Endothelial cell (in vitro differentiated cells): Measurements from ENCODE around the gene GNG8. TPM values are rescaled to one million over a fixed set of nuclear protein-coding genes. Genes with fewer than 3 reads are reported as not detected.

Source experiments
- DNase-seq: peaks from one replicate; pipeline ENCODE4 v3.0.0; 2021; ENCODE audit warnings: low spot score
- H3K27ac Mint-ChIP-seq: one replicate; pipeline ENCODE4 v1.8.0; 2021; ENCODE audit warnings: mixed read lengths, inconsistent platforms; ENCODE audit not compliant: unreplicated experiment
- H3K27me3 Mint-ChIP-seq: one replicate; pipeline ENCODE4 v1.8.0; 2021; ENCODE audit warnings: mild to moderate bottlenecking, moderate library complexity, mixed read lengths, inconsistent platforms; ENCODE audit not compliant: unreplicated experiment
- H3K36me3 Mint-ChIP-seq: one replicate; pipeline ENCODE4 v1.8.0; 2021; ENCODE audit warnings: mild to moderate bottlenecking, low read depth, mixed read lengths, inconsistent platforms; ENCODE audit not compliant: unreplicated experiment
- H3K4me1 Mint-ChIP-seq: one replicate; pipeline ENCODE4 v1.8.0; 2021; ENCODE audit warnings: mild to moderate bottlenecking, mixed read lengths, inconsistent platforms; ENCODE audit not compliant: unreplicated experiment
- H3K4me3 Mint-ChIP-seq: one replicate; pipeline ENCODE4 v1.8.0; 2021; ENCODE audit warnings: mild to moderate bottlenecking, mixed read lengths, inconsistent platforms; ENCODE audit not compliant: unreplicated experiment
- H3K9me3 Mint-ChIP-seq: one replicate; pipeline ENCODE4 v1.8.0; 2021; ENCODE audit warnings: mixed read lengths, inconsistent platforms; ENCODE audit not compliant: unreplicated experiment
- total RNA-seq: library from RNA; stranded (reverse); fragmentation: NEBNext Ultra II Directional; extraction: Animal tissue kit (Norgen Biotek cat#: 25700); gene quantifications from one replicate; pipeline ENCODE4 v1.2.1, GENCODE V29; 2021; ENCODE audit not compliant: unreplicated experiment
- TF ChIP-seq, protein P1 (sequence below): fragments of 200-600 bp; sonication (generic); IDR thresholded peaks from one replicate; pipeline ENCODE4 v1.5.0; 2021; ENCODE audit warnings: antibody characterized with exemption; ENCODE audit not compliant: unreplicated experiment

Gene GNG8
- total RNA-seq, 1 donor from 2014 or later = not detected

DNA sequence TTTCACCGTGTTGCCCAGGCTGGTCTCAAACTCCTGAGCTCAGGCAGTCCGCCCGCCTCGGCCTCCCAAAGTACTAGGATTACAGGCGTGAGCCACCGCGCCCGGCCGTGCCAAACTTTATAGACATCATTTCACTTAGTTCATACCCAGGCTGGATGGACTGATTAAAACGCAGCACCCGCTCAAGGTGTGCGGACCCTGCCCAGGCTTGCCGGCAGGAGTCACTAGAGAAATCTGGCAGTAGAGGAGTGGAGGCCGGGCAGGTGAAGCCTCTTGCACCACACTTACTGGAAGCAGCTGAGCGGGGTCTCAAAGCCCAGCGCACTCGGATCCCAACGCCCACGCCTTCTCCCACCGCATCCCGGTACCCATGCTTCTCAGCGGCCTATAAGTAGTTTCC, 22.5 kb downstream of the GNG8 start:
- TF ChIP-seq, protein P1, sequence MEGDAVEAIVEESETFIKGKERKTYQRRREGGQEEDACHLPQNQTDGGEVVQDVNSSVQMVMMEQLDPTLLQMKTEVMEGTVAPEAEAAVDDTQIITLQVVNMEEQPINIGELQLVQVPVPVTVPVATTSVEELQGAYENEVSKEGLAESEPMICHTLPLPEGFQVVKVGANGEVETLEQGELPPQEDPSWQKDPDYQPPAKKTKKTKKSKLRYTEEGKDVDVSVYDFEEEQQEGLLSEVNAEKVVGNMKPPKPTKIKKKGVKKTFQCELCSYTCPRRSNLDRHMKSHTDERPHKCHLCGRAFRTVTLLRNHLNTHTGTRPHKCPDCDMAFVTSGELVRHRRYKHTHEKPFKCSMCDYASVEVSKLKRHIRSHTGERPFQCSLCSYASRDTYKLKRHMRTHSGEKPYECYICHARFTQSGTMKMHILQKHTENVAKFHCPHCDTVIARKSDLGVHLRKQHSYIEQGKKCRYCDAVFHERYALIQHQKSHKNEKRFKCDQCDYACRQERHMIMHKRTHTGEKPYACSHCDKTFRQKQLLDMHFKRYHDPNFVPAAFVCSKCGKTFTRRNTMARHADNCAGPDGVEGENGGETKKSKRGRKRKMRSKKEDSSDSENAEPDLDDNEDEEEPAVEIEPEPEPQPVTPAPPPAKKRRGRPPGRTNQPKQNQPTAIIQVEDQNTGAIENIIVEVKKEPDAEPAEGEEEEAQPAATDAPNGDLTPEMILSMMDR = no peak
- Mint-ChIP-seq H3K4me1 (peaks cover 3% of the 10 kb centered on the region), H3K9me3 (no peaks in the 10 kb centered on the region), H3K36me3 (peaks cover 12% of the 10 kb centered on the region), H3K27ac (no peak overlapping the region), H3K4me3 (no peak overlapping the region), H3K27me3 (peaks cover 20% of the 10 kb centered on the region)
- no peak for DNase-seq

DNA sequence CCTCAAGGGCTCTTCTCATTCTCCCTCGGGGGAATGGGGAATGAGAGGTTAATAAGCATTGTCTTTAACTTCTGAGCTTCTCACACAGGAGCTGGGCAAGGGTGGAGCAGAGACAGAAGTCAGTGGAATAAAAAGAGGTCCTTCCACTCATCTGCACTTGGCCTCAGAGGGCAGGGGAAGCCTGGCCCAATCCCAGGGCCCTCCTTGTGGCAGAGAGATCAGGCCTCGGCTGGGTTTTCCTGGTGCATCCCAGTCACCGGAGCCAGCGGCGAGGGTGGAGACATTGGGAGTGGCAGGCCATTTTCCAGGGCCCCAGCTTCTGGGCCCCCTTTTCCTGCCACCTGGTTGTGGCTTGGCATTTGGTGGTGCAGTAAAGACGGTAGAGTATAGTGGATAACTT, 24.2 kb downstream of the GNG8 start:
- peaks cover 21% of the 10 kb centered on the region for H3K36me3 Mint-ChIP-seq
- H3K27me3 Mint-ChIP-seq = peaks cover 23% of the 10 kb centered on the region
- no peak overlapping the region for H3K4me3 Mint-ChIP-seq
- no peak overlapping the region for H3K27ac Mint-ChIP-seq
- TF ChIP-seq, protein P1 = no peak
- H3K9me3 Mint-ChIP-seq = no peaks in the 10 kb centered on the region
- peaks cover 3% of the 10 kb centered on the region for H3K4me1 Mint-ChIP-seq
- DNase-seq = no peak

GRCh38 chr19:46610851-46611770, 24.9 kb downstream of the GNG8 start:
- TF ChIP-seq, protein P1 = no peak
- DNase-seq = no peak
- Mint-ChIP-seq H3K27me3 (peaks cover 23% of the 10 kb centered on the region), H3K4me1 (peaks cover 3% of the 10 kb centered on the region), H3K9me3 (no peaks in the 10 kb centered on the region), H3K4me3 (no peak overlapping the region), H3K27ac (no peak overlapping the region), H3K36me3 (peaks cover 28% of the 10 kb centered on the region)

DNA sequence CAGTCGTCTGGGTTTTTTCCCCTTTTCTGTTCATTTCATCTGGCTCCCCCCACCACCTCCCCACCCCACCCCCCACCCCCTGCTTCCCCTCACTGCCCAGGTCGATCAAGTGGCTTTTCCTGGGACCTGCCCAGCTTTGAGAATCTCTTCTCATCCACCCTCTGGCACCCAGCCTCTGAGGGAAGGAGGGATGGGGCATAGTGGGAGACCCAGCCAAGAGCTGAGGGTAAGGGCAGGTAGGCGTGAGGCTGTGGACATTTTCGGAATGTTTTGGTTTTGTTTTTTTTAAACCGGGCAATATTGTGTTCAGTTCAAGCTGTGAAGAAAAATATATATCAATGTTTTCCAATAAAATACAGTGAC, 25.6 kb downstream of the GNG8 start:
- H3K36me3 Mint-ChIP-seq = peaks cover 28% of the 10 kb centered on the region
- TF ChIP-seq, protein P1 = no peak
- DNase-seq = no peak
- no peaks in the 10 kb centered on the region for H3K9me3 Mint-ChIP-seq
- no peak overlapping the region for H3K27ac Mint-ChIP-seq
- H3K4me3 Mint-ChIP-seq = no peak overlapping the region
- H3K27me3 Mint-ChIP-seq = peaks cover 23% of the 10 kb centered on the region
- H3K4me1 Mint-ChIP-seq = peaks cover 3% of the 10 kb centered on the region
